ENCODE results near the gene SIN3A. TPM values are rescaled to one million over a fixed set of nuclear protein-coding genes. Genes with fewer than 3 reads are reported as not detected.

The SIN3A gene
- total and polyA plus RNA-seq, 9 of the 15 experiments (the other 6 are each of a cell fraction or from before 2014, with no cell fraction given), result 11.1 to 70.3 (median 25.3) TPM

- TF ChIP-seq ZNF280B (CRISPR knock-in tag; IDR thresholded peaks at IDR 0.05) (no peak), NCOA4 (IDR thresholded peaks at IDR 0.05; ENCODE audit: partially characterized antibody) (no peak), ZNF639 (CRISPR knock-in tag; conservative IDR thresholded peaks at IDR 0.05 in 1 of 2, IDR thresholded peaks at IDR 0.05 in 1 of 2) (peak in 1 of 2 experiments; percentile 92; a peak in 2 of 4 replicates), ZNF3 (CRISPR knock-in tag; IDR thresholded peaks at IDR 0.05) (no peak), FOXA3 (CRISPR knock-in tag; conservative IDR thresholded peaks at IDR 0.05 in 1 of 2, IDR thresholded peaks at IDR 0.05 in 1 of 2) (peak in 1 of 2 experiments; percentile 37; a peak in 1 of 4 replicates), PCBP1 (IDR thresholded peaks at IDR 0.05; ENCODE audit: low read depth, low read length, poor library complexity, severe bottlenecking) (peak; percentile 97), MECOM (CRISPR knock-in tag; IDR thresholded peaks at IDR 0.05) (no peak), SMARCC2 (IDR thresholded peaks at IDR 0.05; ENCODE audit: low read depth) (no peak), STAG1 (CRISPR knock-in tag; IDR thresholded peaks at IDR 0.05; ENCODE audit: borderline replicate concordance) (peak; percentile 54; the same call in 1 of the 2 replicates), HNRNPLL (IDR thresholded peaks at IDR 0.05; ENCODE audit: low read depth, low read length, poor library complexity, severe bottlenecking) (peak; percentile 83), THRAP3 (IDR thresholded peaks at IDR 0.05; ENCODE audit: borderline replicate concordance) (peak; percentile 67; the same call in 1 of the 2 replicates), TFAM (CRISPR knock-in tag; conservative IDR thresholded peaks at IDR 0.05) (no peak), ZNF57 (CRISPR knock-in tag; IDR thresholded peaks at IDR 0.05) (no peak), ZNF318 (IDR thresholded peaks at IDR 0.05; ENCODE audit: borderline replicate concordance in 1 of 2, low read depth in 1 of 2) (no peak), OTX1 (CRISPR knock-in tag; IDR thresholded peaks at IDR 0.05) (peak; percentile 39; the same call in 1 of the 2 replicates)
These were observed 83.4 kb downstream of the SIN3A start, which contains the start of gene MAN2C1 (continued) for GRCh38 chr15:75367913-75368688.

Data from K562 (cell line).